Measurements from ENCODE around the gene ANXA7.

Gene ANXA7

GRCh38 chr10:73444457-73444856 is 30.6 kb upstream of the ANXA7 start:
- TF ChIP-seq, protein P1, sequence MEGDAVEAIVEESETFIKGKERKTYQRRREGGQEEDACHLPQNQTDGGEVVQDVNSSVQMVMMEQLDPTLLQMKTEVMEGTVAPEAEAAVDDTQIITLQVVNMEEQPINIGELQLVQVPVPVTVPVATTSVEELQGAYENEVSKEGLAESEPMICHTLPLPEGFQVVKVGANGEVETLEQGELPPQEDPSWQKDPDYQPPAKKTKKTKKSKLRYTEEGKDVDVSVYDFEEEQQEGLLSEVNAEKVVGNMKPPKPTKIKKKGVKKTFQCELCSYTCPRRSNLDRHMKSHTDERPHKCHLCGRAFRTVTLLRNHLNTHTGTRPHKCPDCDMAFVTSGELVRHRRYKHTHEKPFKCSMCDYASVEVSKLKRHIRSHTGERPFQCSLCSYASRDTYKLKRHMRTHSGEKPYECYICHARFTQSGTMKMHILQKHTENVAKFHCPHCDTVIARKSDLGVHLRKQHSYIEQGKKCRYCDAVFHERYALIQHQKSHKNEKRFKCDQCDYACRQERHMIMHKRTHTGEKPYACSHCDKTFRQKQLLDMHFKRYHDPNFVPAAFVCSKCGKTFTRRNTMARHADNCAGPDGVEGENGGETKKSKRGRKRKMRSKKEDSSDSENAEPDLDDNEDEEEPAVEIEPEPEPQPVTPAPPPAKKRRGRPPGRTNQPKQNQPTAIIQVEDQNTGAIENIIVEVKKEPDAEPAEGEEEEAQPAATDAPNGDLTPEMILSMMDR (IDR thresholded peaks at IDR 0.05; ENCODE audit: low read depth, low read length), result no peak
- no peak overlapping the region for H3K4me3 ChIP-seq (ENCODE audit: low read depth, low read length)

DNA sequence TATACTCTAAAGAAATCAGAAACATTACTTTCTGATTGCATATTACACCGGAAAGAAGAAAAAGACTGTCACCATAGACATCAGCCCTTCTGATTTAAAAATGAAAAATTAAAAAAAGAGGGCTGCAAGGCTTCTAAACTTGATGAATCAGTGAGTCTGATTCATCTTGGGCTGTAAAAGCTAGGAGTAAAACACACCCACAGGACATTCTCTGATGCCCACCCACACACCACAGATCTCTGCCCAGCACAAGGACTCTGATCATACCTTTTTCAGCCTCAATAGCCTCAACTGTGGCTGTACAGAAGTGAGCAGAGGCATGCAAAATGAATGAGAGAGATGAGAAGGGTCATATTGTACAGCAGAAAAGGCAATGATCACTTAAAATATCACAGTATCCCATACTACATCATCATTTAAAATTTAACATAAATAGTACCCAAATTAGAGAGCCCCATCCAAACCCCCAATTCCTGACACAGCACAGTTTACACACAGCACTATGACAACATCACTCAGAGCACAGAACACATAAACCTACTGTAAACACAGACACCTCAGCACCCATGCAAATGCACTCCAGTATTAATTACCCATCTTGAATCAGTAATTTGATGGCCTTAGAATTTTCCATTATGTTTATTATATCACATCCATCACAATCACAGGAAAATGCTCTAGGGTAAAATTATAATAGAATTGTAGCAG is 25.9 kb upstream of the ANXA7 start:
- H3K4me3 ChIP-seq (ENCODE audit: low read depth, low read length), result no peak overlapping the region
- TF ChIP-seq, protein P1 (IDR thresholded peaks at IDR 0.05; ENCODE audit: low read depth, low read length), result no peak

- no peak overlapping the region for H3K4me3 ChIP-seq (ENCODE audit: low read depth, low read length)
- TF ChIP-seq, protein P1 (IDR thresholded peaks at IDR 0.05; ENCODE audit: low read depth, low read length), result no peak
Observed at GRCh38 chr10:73439055-73439454, 25.2 kb upstream of the ANXA7 start.

DNA sequence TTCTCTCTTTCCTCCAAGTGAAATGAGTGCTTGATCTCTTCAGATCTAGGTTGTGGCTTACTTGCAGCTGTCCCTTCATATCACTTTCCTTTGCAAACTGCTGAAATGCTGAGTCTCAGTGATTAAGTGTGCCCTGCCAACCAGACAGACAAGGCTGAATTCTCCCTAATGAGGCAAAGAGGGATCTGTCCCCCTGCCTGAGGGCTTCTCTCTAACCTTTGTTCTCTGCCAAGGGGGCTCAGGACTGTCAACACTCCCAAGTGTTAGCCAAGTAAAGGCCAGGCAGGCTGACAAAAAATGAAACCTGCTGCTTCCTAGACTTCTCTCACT is 19.6 kb upstream of the ANXA7 start, which contains the start of gene MSS51:
Gene MSS51 (minus strand): TSS at position 24 of the 330 bp plus-strand sequence. CDS start 5,277 bp downstream, outside the sequence.
- no peak within 1 kb of the TSS for H3K4me3 ChIP-seq (ENCODE audit: low read depth, low read length)
- TF ChIP-seq, protein P1 (IDR thresholded peaks at IDR 0.05; ENCODE audit: low read depth, low read length), result no peak

GRCh38 chr10:73432646-73433537 is 19.0 kb upstream of the ANXA7 start:
- no peak overlapping the region for H3K4me3 ChIP-seq (ENCODE audit: low read depth, low read length)
- TF ChIP-seq, protein P1 (IDR thresholded peaks at IDR 0.05; ENCODE audit: low read depth, low read length), result no peak

- TF ChIP-seq, protein P1 (IDR thresholded peaks at IDR 0.05; ENCODE audit: low read depth, low read length), result no peak
- H3K4me3 ChIP-seq (ENCODE audit: low read depth, low read length), result no peak overlapping the region
Observed at GRCh38 chr10:73426318-73426717, 12.5 kb upstream of the ANXA7 start.

DNA sequence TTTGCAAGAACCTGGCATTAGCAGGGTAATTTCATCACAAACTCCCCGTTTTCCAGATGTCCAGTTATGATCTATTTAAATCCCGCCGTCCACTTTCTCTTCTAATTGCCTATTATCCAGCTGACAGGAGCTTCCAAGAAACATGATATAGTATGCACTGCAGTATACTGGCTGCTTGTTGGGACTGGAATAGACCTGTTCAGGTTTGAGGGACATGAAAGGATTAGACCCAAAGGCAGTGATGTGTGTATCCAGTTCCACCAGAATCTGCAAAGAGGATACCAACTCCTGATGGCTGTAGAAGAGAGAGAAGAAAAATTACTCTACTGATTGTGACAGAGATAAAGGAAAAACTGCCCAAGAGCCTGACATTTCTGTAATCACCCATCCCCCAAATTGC is 10.6 kb upstream of the ANXA7 start:
- TF ChIP-seq, protein P1 (IDR thresholded peaks at IDR 0.05; ENCODE audit: low read depth, low read length), result no peak
- H3K4me3 ChIP-seq (ENCODE audit: low read depth, low read length), result no peak overlapping the region

Measured in WI38 (cell line).